Measurements from ENCODE around the gene ANKRD33B.

DNA sequence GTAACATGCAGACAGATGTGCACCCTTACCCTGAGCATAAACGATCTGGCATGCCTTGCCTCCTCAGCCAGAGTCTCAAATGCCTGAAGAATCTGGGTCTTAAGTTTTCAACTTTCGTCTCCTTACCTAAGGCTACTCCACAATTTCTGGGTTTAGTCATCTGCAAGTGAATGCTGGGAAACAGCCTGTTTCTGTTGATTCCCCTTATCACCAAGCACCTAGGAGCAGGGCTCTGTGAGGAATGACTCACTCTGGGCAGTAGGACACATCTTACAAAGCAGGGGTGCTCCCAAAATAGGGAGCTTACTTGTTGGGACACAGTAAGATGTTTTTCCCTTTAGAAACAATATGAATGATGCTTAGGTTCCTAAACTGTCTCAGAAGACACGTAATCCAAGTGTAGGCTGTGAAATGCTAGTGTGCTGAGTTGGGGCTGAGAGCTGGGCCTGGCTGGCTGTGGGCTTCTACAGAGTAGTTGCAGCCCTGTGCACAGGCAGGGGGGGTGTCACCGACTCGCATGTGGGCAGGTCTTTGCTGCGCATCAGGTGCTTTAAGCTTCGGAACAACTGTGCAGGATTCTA lies 139.1 kb downstream of the ANKRD33B start:
- TF ChIP-seq GATA2 (IDR thresholded peaks at IDR 0.05; ENCODE audit: low read depth, low read length) (no peak), GATA3 (IDR thresholded peaks at IDR 0.05; ENCODE audit: low read depth, low read length) (no peak)
